ENCODE data around the gene TMEM163.

Gene TMEM163

GRCh38 chr2:134705861-134706586 is 12.8 kb downstream of the TMEM163 start:
- DNase-seq (ENCODE audit: extremely low read depth, low read depth) = no peak
- TF ChIP-seq, protein P1, sequence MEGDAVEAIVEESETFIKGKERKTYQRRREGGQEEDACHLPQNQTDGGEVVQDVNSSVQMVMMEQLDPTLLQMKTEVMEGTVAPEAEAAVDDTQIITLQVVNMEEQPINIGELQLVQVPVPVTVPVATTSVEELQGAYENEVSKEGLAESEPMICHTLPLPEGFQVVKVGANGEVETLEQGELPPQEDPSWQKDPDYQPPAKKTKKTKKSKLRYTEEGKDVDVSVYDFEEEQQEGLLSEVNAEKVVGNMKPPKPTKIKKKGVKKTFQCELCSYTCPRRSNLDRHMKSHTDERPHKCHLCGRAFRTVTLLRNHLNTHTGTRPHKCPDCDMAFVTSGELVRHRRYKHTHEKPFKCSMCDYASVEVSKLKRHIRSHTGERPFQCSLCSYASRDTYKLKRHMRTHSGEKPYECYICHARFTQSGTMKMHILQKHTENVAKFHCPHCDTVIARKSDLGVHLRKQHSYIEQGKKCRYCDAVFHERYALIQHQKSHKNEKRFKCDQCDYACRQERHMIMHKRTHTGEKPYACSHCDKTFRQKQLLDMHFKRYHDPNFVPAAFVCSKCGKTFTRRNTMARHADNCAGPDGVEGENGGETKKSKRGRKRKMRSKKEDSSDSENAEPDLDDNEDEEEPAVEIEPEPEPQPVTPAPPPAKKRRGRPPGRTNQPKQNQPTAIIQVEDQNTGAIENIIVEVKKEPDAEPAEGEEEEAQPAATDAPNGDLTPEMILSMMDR (IDR thresholded peaks at IDR 0.05; ENCODE audit: low read depth, low read length) = no peak

DNA sequence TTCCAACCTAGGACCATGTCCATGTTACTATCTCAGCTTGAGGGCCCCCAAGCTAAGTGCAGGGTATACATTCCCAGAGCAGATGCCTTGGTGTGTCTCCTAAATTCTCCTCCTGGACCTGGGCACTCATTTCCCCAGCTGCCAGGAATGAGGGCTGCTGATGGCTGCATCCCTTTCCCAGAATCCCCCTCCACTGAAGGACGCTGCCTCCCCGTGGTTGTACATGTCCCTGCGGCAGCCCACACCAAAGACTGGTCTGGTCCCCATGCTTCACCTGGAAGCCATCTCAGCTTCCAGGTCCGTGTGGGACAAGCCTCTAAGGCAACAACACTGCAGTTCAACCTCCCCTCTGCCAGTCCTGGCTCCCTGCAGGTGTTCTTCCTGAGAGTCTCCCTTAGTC is 14.6 kb downstream of the TMEM163 start:
- TF ChIP-seq, protein P1 (IDR thresholded peaks at IDR 0.05; ENCODE audit: low read depth, low read length) = no peak
- no peak for DNase-seq (ENCODE audit: extremely low read depth, low read depth)

GRCh38 chr2:134703426-134703825 is 15.4 kb downstream of the TMEM163 start:
- TF ChIP-seq, protein P1 (IDR thresholded peaks at IDR 0.05; ENCODE audit: low read depth, low read length) = no peak
- no peak for DNase-seq (ENCODE audit: extremely low read depth, low read depth)

- TF ChIP-seq, protein P1 (IDR thresholded peaks at IDR 0.05; ENCODE audit: low read depth, low read length) = no peak
Observed at GRCh38 chr2:134700730-134701129, 18.1 kb downstream of the TMEM163 start.

GRCh38 chr2:134694411-134694810 is 24.4 kb downstream of the TMEM163 start:
- TF ChIP-seq, protein P1 (IDR thresholded peaks at IDR 0.05; ENCODE audit: low read depth, low read length) = no peak

More at GRCh38 chr2:134700730-134701129, 18.1 kb downstream of the TMEM163 start:
- no peak for DNase-seq (ENCODE audit: extremely low read depth, low read depth)

GRCh38 chr2:134693359-134694330 is 25.2 kb downstream of the TMEM163 start:
- TF ChIP-seq, protein P1 (IDR thresholded peaks at IDR 0.05; ENCODE audit: low read depth, low read length) = no peak
- DNase-seq (ENCODE audit: extremely low read depth, low read depth) = no peak

More at GRCh38 chr2:134694411-134694810, 24.4 kb downstream of the TMEM163 start:
- DNase-seq (ENCODE audit: extremely low read depth, low read depth) = no peak

DNA sequence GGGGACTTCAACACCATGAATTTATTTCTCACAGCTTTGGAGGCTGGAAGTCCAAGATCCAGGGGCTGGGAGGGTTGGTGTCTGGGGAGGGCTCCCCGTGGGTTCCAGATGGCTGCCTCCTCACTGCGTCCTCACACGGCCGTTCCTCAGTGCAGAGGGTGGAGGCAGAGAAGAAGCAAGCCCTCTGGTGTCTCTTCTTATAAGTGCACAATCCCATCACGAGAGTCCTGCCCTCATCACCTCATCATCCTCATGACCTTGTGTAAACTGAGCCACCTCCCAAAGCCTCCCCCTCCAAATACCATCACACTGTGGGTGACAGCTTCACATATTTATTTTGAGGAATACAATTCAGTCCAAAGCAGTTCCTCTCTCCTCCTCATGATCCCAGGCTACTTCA is 26.3 kb downstream of the TMEM163 start:
- TF ChIP-seq, protein P1 (IDR thresholded peaks at IDR 0.05; ENCODE audit: low read depth, low read length) = no peak
- no peak for DNase-seq (ENCODE audit: extremely low read depth, low read depth)

Data from AG09319 (cell line).